GM12864 (cell line): ENCODE measurements around the gene ACTL6B.
"Not testable (repeated sequence)": the region's sequence is repeated elsewhere in the genome, so short reads cannot be mapped to it uniquely, and the experiment has no call there.

Source experiments
- DNase-seq: peaks from one replicate; pipeline ENCODE4 v3.0.0-alpha.2; 2011; ENCODE audit warnings: low read depth
- H3K4me3 ChIP-seq: 2 replicates; pipeline ENCODE4 v1.5.1; 2011; ENCODE audit warnings: mild to moderate bottlenecking, low read depth, low read length, control low read depth
- TF ChIP-seq, protein P1 (sequence below): IDR thresholded peaks from 2 replicates; pipeline ENCODE4 v1.5.1; 2011; ENCODE audit warnings: low read depth, mild to moderate bottlenecking, moderate library complexity, low read length, control low read depth, inconsistent platforms; ENCODE audit errors: missing control alignments

The ACTL6B gene

GRCh38 chr7:100674411-100675104 is 18.3 kb upstream of the ACTL6B start:
- H3K4me3 ChIP-seq = peak overlapping the region; percentile 98
- TF ChIP-seq, protein P1, sequence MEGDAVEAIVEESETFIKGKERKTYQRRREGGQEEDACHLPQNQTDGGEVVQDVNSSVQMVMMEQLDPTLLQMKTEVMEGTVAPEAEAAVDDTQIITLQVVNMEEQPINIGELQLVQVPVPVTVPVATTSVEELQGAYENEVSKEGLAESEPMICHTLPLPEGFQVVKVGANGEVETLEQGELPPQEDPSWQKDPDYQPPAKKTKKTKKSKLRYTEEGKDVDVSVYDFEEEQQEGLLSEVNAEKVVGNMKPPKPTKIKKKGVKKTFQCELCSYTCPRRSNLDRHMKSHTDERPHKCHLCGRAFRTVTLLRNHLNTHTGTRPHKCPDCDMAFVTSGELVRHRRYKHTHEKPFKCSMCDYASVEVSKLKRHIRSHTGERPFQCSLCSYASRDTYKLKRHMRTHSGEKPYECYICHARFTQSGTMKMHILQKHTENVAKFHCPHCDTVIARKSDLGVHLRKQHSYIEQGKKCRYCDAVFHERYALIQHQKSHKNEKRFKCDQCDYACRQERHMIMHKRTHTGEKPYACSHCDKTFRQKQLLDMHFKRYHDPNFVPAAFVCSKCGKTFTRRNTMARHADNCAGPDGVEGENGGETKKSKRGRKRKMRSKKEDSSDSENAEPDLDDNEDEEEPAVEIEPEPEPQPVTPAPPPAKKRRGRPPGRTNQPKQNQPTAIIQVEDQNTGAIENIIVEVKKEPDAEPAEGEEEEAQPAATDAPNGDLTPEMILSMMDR = no peak
- DNase-seq = no peak

- DNase-seq = no peak
- H3K4me3 ChIP-seq = peak overlapping the region; percentile 98
- TF ChIP-seq, protein P1 = no peak
Observed at GRCh38 chr7:100673942-100674410, 17.7 kb upstream of the ACTL6B start.

- DNase-seq = peak; percentile 98
- TF ChIP-seq, protein P1 = no peak
Observed at GRCh38 chr7:100673302-100673941, 17.2 kb upstream of the ACTL6B start, which contains the start of gene GNB2. GNB2 (plus strand) TSS chr7:100673740; CDS start chr7:100676266, 2,526 bp downstream.

DNA sequence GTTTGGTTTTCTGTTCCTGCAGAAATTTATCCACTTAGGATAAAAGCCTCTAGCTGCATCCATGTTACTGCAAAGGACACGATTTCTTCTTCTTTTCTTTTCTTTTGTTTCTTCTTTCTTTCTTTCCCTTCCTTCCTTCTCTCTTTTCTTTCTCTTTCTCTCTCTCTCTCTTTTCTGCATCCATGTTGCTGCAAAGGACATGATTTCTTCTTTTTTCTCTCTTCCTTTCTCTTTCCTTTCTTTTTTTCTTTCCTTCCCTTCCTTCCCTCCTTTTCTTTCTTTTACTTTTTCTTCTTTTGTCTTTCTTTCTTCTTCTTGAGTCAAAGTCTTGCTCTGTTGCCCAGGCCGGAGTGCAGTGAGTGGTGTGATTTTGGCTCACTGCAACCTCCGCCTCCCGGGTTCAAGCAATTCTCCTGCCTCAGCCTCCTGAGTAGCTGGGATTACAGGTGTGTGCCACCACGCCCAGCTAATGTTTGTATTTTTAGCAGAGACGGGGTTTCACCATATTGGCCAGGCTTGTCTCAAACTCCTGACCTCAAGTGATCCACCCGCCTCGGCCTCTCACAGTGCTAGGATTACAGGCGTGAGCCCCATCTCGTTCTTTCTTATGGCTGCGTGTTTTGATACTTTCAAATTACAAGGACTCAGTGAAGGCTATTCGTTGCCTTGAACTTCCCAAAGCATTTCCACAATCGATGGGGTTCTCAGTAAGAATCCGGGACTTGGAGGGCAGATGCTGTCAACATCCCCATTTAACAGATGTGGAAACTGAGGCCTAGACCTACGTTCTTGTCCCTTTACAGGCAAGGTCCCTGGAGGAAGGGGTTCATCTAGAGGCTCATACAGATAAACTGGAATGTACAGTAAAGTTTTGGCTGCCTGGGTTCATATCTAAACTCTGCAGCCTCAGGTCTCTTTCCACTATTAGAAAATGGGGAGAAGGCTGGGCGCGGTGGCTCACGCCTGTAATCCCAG is 15.4 kb upstream of the ACTL6B start:
- TF ChIP-seq, protein P1 = no peak
- DNase-seq = no peak
- H3K4me3 ChIP-seq = no peak overlapping the region

More at GRCh38 chr7:100673302-100673941, 17.2 kb upstream of the ACTL6B start, which contains the start of gene GNB2:
- H3K4me3 ChIP-seq = peak within 1 kb of the TSS; percentile 98

GRCh38 chr7:100670074-100670473 is 13.8 kb upstream of the ACTL6B start:
- TF ChIP-seq, protein P1 = no peak
- DNase-seq = no peak
- H3K4me3 ChIP-seq = no peak overlapping the region

DNA sequence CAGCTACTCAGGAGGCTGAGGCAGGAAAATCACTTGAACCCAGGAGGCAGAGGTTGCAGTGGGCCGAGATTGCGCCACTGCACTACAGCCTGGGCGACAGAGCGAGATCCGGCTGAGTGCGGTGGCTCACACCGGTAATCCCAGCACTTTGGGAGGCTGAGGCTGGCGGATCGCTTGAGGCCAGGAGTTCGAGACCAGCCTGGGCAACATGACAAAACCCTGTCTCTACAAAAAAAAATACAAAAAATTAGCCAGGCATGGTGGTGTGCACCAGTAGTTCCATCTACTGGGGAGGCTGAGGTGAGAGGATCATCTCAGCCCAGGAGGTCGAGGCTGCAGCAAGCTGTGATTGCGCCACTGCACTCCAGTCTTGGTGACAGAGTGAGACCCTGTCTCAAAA is 12.9 kb upstream of the ACTL6B start:
- DNase-seq, H3K4me3 ChIP-seq: not testable (repeated sequence)

DNA sequence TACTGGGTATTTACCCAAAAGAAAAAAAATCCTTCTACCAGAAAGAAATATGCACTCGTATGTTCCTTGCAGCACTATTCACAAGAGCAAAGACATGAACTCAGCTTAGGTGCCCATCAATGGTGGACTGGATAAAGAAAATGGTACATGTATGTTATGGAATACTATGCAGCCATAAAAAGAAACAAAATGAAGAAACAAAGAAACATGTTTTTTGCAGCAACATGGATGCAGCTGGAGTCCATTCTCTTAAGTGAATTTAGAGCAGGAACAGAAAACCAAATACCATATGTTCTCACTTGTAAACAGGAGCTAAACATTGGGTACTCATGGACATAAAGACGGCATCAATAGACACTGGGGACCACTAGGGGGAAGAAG is 11.8 kb upstream of the ACTL6B start:
- TF ChIP-seq, protein P1 = no peak
- H3K4me3 ChIP-seq = no peak overlapping the region
- DNase-seq = no peak
